Tibial nerve (tissue), 4 donors: ENCODE measurements around the gene PRPS1.

Source experiments
- EP300 ChIP-seq, 2 donors: sonication (generic); formaldehyde crosslinking; IDR thresholded peaks; one replicate each; pipeline ENCODE4 v1.6.1; 2017; ENCODE audit warnings: antibody characterized with exemption in 2 of 2, mild to moderate bottlenecking in 1 of 2
- POLR2A ChIP-seq, 2 donors: fragments of 450-650 bp; IDR thresholded peaks; one replicate each; pipeline ENCODE4 v1.6.1; 2017; ENCODE audit warnings: antibody characterized with exemption in 2 of 2, mild to moderate bottlenecking in 2 of 2, moderate library complexity in 2 of 2
- TF ChIP-seq, protein P1 (sequence below), 5 experiments: fragments of 200-600 bp in 3 of 5; fragments of 450-650 bp in 2 of 5; sonication (generic) in 3 of 5; IDR thresholded peaks; one replicate each; pipeline ENCODE4 v1.5.1; 2016 to 2019; ENCODE audit warnings: antibody characterized with exemption in 5 of 5, mild to moderate bottlenecking in 3 of 5, moderate library complexity in 2 of 5

DNA sequence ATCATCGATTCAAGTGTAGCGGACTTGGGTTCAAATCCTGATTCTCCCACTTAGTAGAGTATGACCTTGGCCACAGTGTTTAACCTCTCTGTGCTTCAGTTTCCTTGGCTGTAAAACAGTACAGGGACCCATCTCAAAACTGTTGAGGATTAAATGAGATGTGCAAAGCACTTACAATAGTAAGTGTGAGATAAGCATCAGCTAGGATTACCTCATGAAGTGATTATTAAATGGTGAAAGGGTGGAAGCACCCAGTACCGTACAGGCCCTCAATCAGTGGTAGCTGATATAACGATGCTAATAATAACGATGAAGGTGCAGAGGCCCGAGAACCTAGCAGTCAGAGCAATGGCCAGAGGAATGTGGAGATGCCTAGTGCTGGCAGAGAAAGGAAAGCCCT is 45.1 kb downstream of the PRPS1 start:
- TF ChIP-seq, protein P1, sequence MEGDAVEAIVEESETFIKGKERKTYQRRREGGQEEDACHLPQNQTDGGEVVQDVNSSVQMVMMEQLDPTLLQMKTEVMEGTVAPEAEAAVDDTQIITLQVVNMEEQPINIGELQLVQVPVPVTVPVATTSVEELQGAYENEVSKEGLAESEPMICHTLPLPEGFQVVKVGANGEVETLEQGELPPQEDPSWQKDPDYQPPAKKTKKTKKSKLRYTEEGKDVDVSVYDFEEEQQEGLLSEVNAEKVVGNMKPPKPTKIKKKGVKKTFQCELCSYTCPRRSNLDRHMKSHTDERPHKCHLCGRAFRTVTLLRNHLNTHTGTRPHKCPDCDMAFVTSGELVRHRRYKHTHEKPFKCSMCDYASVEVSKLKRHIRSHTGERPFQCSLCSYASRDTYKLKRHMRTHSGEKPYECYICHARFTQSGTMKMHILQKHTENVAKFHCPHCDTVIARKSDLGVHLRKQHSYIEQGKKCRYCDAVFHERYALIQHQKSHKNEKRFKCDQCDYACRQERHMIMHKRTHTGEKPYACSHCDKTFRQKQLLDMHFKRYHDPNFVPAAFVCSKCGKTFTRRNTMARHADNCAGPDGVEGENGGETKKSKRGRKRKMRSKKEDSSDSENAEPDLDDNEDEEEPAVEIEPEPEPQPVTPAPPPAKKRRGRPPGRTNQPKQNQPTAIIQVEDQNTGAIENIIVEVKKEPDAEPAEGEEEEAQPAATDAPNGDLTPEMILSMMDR (IDR thresholded peaks at IDR 0.05), result no peak
- no peak for TF ChIP-seq POLR2A (IDR thresholded peaks at IDR 0.05)
- no peak for TF ChIP-seq EP300 (IDR thresholded peaks at IDR 0.05)
